HG02885 (cell line): ENCODE measurements around the gene RHPN2.
"Not testable (repeated sequence)": the region's sequence is repeated elsewhere in the genome, so short reads cannot be mapped to it uniquely, and the experiment has no call there.

ENCODE experiments used
- ATAC-seq: cut with Tn5 transposase; IDR thresholded peaks from one replicate; pipeline ENCODE4 v1.9.1; 2021; ENCODE audit warnings: mild to moderate bottlenecking; ENCODE audit not compliant: unreplicated experiment, poor library complexity

RHPN2 gene

DNA sequence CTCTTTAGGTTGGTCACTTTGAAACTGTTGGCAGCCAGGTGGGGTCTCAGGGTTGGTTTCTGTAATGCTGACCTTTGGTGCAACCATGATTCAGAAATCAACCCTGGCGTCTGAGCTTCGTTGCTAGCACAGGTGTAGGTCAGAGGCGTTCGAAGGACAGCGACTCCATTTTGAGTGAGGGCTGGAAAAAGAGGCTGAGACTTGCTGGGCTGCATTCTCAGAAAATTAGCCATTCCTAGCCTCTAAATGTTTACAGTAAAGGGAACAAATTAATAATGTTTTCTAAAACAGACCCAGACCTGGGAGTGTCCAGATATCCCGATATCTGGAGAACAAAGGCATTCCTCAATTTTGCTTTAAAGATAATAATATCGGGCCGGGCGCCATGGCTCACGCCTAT is 29.2 kb downstream of the RHPN2 start:
- no peak for ATAC-seq

DNA sequence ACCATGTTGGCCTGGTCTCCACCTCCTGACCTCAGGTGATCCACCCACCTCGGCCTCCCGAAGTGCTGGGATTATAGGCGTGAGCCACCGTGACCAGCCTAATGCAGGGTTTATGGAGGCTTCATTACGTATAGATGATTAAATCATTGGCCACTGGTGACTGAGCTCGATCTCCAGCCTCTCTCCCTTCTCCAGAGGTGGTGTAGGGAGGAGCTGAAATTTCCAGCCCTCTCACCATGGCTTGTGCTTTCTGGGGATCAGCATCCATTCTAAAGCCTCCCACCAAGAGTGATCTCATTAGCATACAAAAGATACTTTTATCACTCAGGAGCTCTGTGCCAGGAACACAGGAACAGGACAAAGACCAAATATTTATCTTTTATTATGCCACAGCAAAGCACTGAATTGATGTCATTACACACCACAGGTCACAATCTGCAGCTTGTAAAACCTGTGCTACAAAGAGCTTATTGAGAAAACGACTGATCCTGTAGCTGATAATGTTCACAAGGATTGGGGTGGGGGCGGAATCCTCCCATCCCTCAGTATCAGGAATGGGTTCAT is 32.4 kb downstream of the RHPN2 start:
- ATAC-seq = no peak

DNA sequence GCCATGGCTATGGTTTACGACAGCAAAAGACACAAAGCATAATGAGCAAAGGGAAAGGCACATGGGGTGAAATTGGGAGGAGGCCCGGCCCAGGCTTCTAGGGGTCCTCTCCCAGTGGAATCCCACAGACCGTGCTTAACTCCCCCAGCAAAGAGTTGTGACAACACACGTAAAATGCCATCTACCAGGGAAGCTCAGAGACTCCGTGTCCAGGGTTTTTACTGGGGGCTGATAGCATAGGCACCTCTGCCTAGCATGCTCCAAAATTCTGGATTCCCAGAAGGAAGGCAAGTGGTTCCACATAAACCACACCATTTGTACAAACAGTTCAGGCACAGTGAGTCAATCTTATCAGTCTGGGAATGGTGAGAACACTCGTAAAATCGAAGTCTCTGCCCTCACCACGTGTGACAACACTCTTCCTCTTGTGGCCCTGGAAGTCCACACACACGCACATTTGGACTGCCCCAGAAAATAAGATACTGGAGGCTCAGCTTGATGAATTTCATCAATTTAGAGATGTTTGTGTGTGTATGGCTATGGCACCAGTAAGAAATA is 34.9 kb downstream of the RHPN2 start:
- ATAC-seq = no peak

DNA sequence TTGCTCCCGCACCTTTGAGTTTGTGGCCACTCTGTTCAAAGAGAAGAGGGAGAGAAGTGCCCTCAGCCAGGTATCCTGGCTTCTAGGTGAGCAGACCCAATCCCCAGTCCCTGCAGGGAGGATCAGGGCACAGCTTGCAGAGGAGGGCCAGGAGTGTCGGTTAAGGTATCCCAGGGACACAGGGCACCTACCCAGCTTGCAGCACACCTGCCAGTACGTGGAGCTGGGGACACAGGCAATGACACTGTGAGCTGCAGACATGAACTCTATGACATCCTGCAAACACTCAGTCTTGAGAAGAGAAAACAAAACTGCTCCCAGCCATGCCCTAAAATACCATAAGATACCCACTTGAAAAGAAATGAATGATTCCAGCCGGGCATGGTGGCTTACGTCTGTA is 38.1 kb downstream of the RHPN2 start:
- ATAC-seq = not testable (repeated sequence)

- not testable (repeated sequence) for ATAC-seq
Measured at GRCh38 chr19:33025468-33026238, 39.0 kb downstream of the RHPN2 start.

DNA sequence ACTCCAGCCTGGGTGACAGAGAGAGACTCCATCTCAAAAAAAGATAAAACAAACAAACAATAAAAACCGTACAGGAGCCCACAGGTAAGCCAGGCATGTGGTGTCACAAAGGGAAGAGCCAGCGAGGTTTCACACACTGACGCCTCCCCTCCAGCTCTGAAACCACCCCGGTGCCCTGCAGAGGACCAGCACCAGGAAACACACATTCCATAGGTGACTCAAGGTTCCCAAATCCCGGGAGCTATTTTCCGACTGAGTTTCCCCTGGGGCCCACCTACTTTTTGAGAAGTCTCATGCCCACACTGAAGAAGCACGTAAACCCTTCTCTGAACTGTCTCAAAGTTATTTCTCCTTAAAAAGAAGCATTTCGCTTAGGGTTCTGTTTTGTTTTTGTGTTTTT is 40.3 kb downstream of the RHPN2 start:
- no peak for ATAC-seq

- ATAC-seq = no peak
Measured at GRCh38 chr19:33022472-33023116, 42.1 kb downstream of the RHPN2 start.

DNA sequence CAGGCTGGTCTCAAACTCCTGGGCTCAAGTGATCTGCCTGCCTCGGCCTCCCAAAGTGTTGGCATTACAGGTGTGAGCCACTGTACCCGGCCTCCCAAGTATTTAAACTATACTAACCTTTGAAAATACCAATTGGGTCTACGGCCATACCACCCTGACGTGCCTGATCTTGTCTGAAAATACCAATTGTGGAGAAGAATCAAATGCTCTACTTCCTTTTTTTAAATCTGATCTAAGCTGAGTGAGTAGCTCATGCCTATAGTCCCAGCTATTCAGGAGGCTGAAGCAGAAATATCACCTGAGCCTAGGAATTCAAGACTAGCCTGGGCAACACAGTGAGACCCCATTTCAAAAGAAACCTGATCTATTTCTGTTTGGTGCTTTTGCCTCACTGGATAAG is 53.8 kb downstream of the RHPN2 start:
- ATAC-seq = not testable (repeated sequence)

- ATAC-seq = no peak
Measured at GRCh38 chr19:33008738-33009137, 56.0 kb downstream of the RHPN2 start.

DNA sequence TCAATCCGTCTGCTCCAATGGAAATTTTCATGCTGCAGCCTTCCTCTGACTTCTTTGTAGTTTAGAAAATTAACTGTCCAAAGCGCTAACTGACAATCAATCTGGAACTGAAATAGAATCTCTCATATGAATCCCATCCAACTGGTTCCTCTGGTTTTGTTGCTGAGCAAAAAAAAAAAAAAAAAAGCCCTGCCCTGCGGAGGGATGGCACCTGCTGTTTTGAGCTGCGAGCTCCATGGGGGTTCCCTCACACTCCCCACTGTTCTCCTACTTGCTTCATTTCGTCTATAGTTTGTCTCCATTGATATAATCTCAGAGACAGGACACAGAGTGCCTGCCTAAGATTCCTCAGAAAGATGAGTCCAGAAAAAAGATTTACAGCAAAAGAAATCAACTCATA is 59.2 kb downstream of the RHPN2 start:
- no peak for ATAC-seq

GRCh38 chr19:33003424-33004024 is 61.2 kb downstream of the RHPN2 start:
- ATAC-seq = not testable (repeated sequence)

DNA sequence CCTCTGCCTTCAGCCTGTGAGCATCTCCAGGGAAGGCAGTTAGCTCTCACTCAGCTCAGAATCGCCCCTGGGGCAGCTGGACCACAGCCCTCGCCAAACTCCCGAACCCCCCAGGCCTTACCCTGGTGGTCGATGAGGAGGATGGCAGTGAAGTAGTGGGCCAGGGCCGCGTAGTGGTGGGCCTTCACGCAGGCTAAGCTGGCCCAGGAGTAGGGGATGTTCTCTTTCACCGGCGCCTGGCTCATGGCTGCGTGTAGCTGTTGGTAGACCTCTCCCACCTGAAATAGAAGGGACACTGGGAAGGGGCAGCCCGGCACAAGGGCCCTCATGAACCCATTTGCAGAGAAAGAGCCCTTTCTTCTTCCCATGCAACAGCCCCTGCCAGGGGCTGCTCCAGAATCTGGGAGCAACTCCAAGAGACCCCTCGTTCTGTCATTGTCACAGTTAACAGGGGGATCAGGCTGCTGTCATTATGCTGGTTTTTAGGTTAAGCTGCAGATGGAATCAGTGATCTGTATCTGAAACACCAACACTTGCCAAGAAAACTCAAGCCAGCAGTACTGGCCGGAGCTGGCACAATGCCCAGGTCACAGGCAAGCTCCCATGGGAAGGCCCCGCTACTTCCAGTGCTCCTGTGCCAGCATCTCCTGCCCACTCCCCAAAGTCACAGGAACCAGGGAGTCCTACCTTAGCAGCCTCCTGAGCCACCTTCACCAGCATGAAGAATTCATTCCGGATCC is 62.4 kb downstream of the RHPN2 start:
- ATAC-seq = not testable (repeated sequence)

DNA sequence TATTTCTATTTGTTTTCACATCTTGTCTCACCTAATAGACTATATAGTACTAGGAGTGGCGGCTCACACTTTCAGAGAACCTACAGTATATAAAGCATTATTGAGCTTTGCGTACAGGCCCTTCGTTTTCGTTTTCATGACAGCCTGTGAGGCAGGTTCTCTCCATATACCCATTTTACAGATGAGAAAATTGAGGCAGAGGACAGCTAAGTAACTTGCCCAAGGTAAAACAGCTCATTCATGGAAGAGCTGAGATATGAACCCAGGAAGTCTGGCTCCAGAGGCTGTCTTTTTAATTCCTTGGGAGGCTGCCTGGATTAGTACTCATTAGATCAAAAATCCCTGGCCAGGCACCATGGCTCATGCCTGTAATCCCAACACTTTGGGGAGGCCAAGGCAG is 63.8 kb downstream of the RHPN2 start:
- no peak for ATAC-seq

DNA sequence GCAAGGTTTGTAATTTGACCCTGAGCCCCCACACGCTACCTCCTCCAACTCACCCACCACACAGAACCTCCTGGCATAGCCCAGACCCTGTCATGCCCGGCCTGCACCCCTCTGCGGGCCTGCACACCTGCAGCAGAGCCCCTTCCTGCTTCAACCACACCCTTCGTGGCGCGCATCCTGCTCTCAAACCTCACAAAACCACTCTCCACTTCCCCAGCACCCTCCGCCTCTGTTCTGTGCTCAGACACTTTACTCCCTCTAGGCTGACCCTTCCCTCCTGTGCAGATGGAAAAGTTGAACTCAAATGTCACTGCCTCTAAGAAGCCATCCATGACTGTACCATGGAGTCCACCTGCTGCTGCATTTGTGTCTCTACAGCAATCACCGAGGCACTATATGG is 64.2 kb downstream of the RHPN2 start:
- ATAC-seq = no peak

DNA sequence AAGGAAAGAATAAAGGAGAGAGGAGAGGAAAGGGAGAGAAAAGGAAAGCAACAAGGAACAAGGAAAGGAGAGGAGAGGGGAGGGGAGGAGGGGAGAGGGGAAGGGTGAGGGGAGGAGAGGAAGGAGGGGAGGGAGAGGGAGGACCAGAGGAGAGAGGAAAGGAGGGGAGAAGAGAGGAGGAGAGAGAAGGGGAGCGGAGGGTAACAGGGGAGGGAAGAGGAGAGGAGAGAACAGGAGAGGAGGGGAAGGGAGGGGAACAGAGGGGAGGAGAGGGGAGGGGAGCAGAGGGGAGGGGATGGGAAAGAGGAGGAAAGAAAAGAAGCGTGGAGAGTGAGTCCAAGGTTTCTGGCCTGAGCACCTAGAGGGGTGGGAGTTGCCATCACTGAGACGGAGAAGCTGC is 66.0 kb downstream of the RHPN2 start:
- no peak for ATAC-seq

- ATAC-seq = no peak
Measured at GRCh38 chr19:32997716-32998355, 66.9 kb downstream of the RHPN2 start.

- not testable (repeated sequence) for ATAC-seq
Measured at GRCh38 chr19:32997061-32997464, 67.6 kb downstream of the RHPN2 start.

GRCh38 chr19:32995966-32996365 is 68.7 kb downstream of the RHPN2 start:
- not testable (repeated sequence) for ATAC-seq

GRCh38 chr19:32988724-32989123 is 76.0 kb downstream of the RHPN2 start:
- no peak for ATAC-seq

DNA sequence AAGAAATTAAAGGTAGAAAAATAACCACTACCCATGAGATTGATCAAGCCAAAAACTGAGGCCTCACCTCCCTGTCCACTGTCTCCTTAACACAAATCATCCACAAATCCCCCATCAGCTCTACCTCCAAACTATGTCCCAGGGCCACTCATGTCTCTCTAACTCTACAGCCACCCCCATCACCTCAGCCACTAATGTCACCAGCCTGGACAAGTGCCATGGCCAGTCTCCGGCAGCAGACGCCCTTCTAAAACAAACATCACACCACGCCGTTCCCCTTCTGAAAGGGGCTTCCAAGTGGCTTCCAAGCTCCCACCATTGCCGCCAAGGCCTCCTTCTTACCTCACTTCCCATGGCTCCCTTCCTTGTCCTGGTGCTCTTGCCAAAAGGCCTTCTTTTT is 76.4 kb downstream of the RHPN2 start:
- ATAC-seq = not testable (repeated sequence)
